ENCODE measurements around the gene ARFGAP1. TPM values are rescaled to one million over a fixed set of nuclear protein-coding genes. Genes with fewer than 3 reads are reported as not detected.

ARFGAP1 gene
- total RNA-seq, 2 donors from 2014 or later: 52.7 to 162 TPM

- H3K27me3 ChIP-seq: no peaks in the 10 kb centered on the region
- TF ChIP-seq CTCF (IDR thresholded peaks at IDR 0.05): no peak
- no peak for TF ChIP-seq POLR2A (IDR thresholded peaks at IDR 0.05)
- ATAC-seq (peak; percentile 27), DNase-seq (peak; percentile 13 to 24 (median 17))
- H3K36me3 ChIP-seq (replicated peaks in 1 of 2; ENCODE audit: insufficient read depth in 1 of 2, low read depth in 2 of 2): no peaks in the 10 kb centered on the region
- no peaks in the 10 kb centered on the region for H3K4me1 ChIP-seq
- no peaks in the 10 kb centered on the region for H3K9me3 ChIP-seq
- no peak overlapping the region for H3K4me3 ChIP-seq
- 51 to 55% methylated on average over 9 to 20 of the region's 20 CpGs for WGBS, 2 donors
- intact Hi-C loops (cut with DNase I): no loop called here
- no peak overlapping the region for H3K27ac ChIP-seq
Measured at GRCh38 chr20:63321148-63321831, 48.7 kb downstream of the ARFGAP1 start.

DNA sequence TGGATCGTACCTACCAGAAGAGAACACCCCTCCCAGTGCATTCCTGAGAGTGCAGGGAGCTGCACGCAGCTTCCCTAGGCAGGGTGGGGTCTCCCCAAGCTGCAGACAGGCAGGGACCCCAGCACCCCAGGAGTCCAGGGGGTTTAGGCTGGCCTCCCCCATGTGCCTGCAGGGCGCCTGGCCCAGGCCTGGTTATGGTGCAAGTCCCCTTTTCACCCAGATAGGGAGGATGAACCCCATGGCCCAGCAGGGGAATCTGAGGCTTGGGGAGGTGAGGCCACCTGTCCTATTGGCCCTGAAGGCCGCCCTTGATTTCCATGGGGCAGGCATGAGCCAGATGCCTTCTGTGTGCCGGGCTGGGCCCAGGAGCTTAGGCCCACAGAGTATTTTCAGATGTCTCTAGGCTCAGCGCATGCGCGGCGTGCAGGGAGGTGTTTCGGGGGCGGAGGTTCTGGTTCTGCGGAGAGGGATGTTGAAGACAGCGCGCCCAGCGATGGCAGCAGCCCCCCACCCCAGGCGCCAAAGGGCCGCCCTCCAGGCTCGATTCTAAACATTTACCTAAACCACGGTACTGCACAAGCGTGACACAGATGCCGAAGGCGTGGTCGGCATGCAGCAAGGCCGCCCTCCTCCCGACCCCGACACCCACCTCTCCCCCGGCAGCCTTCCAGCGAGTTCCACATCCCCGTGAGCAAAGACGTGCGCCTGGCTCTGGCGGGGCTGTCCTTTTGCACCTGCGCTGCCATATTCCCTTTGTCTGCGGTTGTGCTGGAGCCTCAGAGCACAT is 49.7 kb downstream of the ARFGAP1 start:
- Histone ChIP-seq H3K9me3 (no peaks in the 10 kb centered on the region), H3K4me3 (no peak overlapping the region), H3K27me3 (no peaks in the 10 kb centered on the region), H3K4me1 (no peaks in the 10 kb centered on the region), H3K36me3 (replicated peaks in 1 of 2; ENCODE audit: insufficient read depth in 1 of 2, low read depth in 2 of 2) (no peaks in the 10 kb centered on the region), H3K27ac (no peak overlapping the region)
- DNase-seq (peak in 2 of 4 donors; percentile 5 to 7), ATAC-seq (no peak)
- TF ChIP-seq CTCF (IDR thresholded peaks at IDR 0.05) (no peak), POLR2A (IDR thresholded peaks at IDR 0.05) (no peak)
- WGBS, 2 donors: 57 to 61% methylated on average over 30 to 34 of the region's 34 CpGs
- intact Hi-C loops (cut with DNase I): no loop called here

GRCh38 chr20:63322933-63323273 is 50.3 kb downstream of the ARFGAP1 start:
- Histone ChIP-seq H3K27me3 (no peaks in the 10 kb centered on the region), H3K36me3 (replicated peaks in 1 of 2; ENCODE audit: insufficient read depth in 1 of 2, low read depth in 2 of 2) (no peaks in the 10 kb centered on the region), H3K4me3 (no peak overlapping the region), H3K27ac (no peak overlapping the region), H3K4me1 (no peaks in the 10 kb centered on the region), H3K9me3 (no peaks in the 10 kb centered on the region)
- ATAC-seq: no peak
- no peak for DNase-seq
- intact Hi-C loops (cut with DNase I): no loop called here
- 24 to 27% methylated on average over 15 of the region's 15 CpGs for WGBS, 2 donors
- TF ChIP-seq CTCF (IDR thresholded peaks at IDR 0.05) (no peak), POLR2A (IDR thresholded peaks at IDR 0.05) (no peak)

DNA sequence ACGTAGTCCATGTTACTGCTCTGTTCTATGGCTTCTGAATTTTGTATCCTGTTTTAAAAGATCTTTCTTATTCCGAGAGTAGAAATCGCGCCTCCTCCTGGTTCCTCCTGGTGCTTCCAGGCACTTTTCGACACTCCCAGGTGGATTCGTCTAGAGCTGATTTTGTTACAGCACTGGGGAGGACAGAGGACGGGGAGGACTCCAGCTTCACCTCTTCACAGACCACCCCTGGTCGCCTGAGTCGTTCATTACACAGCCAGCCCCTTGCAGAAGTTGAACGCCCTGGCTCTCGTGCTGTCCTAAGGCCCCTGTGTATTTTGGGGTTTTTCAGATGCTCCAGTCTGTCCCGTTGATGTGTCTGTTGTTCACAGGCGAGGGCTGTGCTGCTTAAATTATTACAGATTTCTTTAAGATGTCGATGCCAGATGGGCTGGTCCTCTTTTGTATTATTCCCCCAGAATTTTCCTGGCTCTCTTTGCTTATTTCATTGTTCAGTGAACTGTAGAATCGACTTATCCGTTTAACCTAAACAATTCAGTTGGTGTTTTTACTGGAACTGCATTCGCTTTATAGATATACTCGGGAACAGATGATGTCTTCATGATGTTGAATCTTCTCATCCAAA is 50.9 kb downstream of the ARFGAP1 start:
- no peak for ATAC-seq
- Histone ChIP-seq H3K27me3 (no peaks in the 10 kb centered on the region), H3K4me3 (no peak overlapping the region), H3K9me3 (no peaks in the 10 kb centered on the region), H3K36me3 (replicated peaks in 1 of 2; ENCODE audit: insufficient read depth in 1 of 2, low read depth in 2 of 2) (no peaks in the 10 kb centered on the region), H3K27ac (no peak overlapping the region), H3K4me1 (no peaks in the 10 kb centered on the region)
- intact Hi-C loops (cut with DNase I): no loop called here
- 43 to 50% methylated on average over 17 to 18 of the region's 18 CpGs for WGBS, 2 donors
- DNase-seq: no peak
- no peak for TF ChIP-seq POLR2A (IDR thresholded peaks at IDR 0.05)
- no peak for TF ChIP-seq CTCF (IDR thresholded peaks at IDR 0.05)
